Right renal pelvis (tissue), 4 donors: ENCODE data around the gene CEACAM19. TPM values are rescaled to one million over a fixed set of nuclear protein-coding genes. Genes with fewer than 3 reads are reported as not detected.
"Not testable (repeated sequence)": the region's sequence is repeated elsewhere in the genome, so short reads cannot be mapped to it uniquely, and the experiment has no call there.

Experiments
- DNase-seq, 4 donors: peaks; one replicate each; pipeline ENCODE4 v3.0.0-alpha.2; 2013; ENCODE audit warnings: low read depth in 4 of 4, low spot score in 3 of 4, missing footprints in 1 of 4
- polyA plus RNA-seq, 4 donors: library from polyadenylated mRNA; unstranded; fragments of 120-200 nt; gene quantifications; one replicate each; pipeline ENCODE4 v1.2.1, GENCODE V29; 2013; ENCODE audit not compliant: insufficient read length in 4 of 4

CEACAM19 gene, protein sequence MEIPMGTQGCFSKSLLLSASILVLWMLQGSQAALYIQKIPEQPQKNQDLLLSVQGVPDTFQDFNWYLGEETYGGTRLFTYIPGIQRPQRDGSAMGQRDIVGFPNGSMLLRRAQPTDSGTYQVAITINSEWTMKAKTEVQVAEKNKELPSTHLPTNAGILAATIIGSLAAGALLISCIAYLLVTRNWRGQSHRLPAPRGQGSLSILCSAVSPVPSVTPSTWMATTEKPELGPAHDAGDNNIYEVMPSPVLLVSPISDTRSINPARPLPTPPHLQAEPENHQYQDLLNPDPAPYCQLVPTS
- 10 to 100 TPM in 3 of 4 donors, 1 to 10 TPM in 1; 9.4 to 16.3 (median 14.4) TPM for polyA plus RNA-seq

- no peak for DNase-seq
Measured at GRCh38 chr19:44671400-44671799, at the start of gene CEACAM19. CEACAM19 (plus strand) TSS chr19:44671482; CDS start chr19:44671932, 450 bp downstream.

- DNase-seq = no peak
Measured at GRCh38 chr19:44623080-44623479, 48.2 kb upstream of the CEACAM19 start.

DNA sequence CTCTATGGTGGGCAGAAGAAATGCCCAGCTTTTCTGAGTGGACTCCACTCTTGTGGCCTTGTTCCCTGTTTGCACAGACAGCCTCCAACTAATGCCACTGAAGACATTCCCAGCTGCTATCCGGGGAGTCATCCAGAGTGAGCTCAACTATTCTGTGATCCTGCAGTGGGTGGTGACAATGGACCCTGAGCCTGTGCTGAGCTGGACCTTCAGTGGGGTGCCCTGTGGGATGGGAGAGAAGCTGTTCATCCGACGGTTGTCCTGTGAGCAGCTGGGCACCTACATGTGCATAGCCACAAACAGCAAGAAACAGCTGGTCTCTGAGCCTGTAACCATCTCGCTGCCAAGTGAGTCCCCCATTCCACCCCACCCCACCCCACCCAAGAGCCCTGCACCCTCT lies 47.7 kb upstream of the CEACAM19 start:
- no peak for DNase-seq

DNA sequence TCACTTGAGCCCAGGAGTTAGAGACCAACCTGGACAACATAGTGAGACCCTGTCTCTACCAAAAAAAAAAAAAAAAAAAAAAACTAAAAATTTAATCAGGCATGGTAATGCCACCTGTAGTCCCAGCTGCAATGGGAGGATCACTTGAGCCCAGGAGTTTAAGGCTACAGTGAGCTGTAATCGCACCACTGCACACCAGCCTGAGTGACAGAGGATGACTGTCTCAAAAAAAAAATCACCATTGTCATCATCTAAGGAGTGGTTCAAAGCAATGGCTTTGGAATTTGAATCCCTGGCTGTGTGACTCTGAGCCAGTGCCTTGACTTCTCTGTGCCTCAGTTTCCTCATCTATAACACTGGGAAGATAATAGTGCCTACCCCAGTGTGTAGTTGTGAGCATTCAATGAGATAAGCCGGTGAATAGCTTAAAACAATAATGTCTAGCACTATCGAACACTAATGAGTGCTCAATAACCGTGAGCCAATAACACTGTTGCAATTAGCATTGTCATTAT lies 46.4 kb upstream of the CEACAM19 start:
- DNase-seq = no peak

DNA sequence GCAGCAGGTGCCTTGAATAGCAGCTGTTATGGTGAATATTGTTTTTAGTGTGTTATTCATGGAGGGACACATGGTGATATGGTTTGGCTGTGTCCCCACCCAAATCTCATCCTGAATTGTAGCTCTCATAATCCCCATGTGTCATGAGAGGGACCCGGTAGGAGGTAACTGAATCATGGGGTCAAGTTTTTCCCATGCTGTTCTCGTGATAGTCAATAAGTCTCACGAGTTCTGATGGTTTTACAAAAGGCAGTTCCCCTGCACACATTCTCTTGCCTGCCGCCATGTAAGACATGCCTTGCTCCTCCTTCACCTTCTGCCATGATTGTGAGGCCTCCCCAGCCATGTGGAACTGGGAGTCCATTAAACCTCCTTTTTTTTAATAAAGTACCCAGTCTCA lies 45.6 kb upstream of the CEACAM19 start:
- DNase-seq = not testable (repeated sequence)

- DNase-seq = no peak
Measured at GRCh38 chr19:44626048-44626624, 45.1 kb upstream of the CEACAM19 start.

GRCh38 chr19:44627631-44628030 lies 43.7 kb upstream of the CEACAM19 start:
- DNase-seq = no peak

- DNase-seq = no peak
Measured at GRCh38 chr19:44628793-44629192, 42.5 kb upstream of the CEACAM19 start.

DNA sequence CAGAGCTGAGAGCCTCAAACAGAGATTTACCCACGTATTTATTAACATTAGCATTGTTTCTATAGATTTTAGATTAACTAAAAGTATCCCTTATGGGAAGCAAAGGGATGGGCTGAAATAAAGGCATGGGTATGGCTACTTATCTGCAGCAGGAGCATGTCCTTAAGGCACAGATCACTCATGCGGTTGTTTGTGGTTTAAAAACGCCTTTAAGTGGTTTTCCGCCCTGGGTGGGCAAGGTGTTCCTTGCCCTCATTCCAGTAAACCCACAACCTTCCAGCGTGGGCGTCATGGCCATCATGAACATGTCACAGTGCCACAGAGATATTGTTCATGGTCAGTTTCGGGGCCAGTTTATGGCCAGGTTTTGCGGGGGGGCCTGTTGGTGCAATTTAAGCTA lies 39.7 kb upstream of the CEACAM19 start:
- DNase-seq = not testable (repeated sequence)

- DNase-seq = not testable (repeated sequence)
Measured at GRCh38 chr19:44634058-44634457, 37.2 kb upstream of the CEACAM19 start.

DNA sequence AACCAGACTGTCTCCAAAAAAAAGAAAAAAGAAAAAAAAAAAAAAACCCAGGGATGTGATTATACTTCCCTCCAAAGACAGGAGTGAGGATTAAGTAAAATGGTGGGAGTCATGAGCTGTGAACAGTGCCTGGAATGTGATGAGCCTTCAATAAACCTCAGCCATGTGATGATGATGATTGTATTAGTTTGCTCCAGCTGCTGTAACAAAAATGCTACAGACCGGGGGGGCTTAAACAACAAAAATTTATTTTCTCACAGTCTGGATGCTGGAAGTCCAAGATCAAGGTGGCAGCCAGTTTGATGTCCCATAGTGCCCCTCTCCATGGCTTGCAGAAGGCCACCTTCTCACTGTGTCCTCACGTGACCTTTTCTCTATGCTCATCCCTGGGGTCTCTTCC lies 36.5 kb upstream of the CEACAM19 start:
- no peak for DNase-seq

DNA sequence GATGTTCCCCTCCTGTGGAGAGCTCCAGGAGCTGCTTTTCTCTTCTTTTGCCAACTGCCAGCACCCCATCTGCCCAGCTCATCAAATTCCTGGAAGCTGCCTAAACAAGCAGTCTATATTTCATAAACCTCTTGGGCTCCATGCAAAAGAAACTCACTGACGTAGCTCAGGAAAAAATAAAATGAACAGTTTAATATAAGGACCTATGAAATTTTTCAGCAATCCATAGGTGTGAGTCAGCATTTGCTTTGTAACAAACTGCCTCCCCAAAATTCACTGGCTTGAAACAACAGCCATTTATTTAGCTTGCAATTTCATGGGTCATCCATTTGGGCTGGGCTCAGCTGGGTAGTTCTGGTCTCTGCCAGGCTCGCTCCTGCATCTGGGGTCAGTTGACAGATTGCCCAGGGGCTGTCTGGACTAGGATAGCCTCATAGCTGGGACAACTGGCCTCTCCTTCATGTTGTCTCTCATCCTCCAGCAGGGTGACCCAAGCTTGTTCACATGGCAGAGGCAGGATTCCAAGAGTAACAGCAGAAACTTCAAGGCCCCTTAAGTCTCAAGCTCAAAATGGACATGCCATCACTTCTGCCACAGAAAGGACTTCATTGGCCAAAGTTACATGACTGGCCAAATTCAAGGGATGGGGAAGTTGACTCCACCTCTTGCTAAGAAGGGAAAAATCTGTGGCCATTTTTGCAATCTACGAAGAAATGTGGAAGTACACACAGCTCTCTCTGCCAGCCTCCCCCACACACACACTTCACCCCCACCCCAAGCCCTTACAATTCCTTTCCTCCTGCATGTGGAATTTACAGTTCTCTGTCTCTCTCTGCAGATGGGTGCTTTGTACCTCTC lies 35.5 kb upstream of the CEACAM19 start:
- no peak for DNase-seq

DNA sequence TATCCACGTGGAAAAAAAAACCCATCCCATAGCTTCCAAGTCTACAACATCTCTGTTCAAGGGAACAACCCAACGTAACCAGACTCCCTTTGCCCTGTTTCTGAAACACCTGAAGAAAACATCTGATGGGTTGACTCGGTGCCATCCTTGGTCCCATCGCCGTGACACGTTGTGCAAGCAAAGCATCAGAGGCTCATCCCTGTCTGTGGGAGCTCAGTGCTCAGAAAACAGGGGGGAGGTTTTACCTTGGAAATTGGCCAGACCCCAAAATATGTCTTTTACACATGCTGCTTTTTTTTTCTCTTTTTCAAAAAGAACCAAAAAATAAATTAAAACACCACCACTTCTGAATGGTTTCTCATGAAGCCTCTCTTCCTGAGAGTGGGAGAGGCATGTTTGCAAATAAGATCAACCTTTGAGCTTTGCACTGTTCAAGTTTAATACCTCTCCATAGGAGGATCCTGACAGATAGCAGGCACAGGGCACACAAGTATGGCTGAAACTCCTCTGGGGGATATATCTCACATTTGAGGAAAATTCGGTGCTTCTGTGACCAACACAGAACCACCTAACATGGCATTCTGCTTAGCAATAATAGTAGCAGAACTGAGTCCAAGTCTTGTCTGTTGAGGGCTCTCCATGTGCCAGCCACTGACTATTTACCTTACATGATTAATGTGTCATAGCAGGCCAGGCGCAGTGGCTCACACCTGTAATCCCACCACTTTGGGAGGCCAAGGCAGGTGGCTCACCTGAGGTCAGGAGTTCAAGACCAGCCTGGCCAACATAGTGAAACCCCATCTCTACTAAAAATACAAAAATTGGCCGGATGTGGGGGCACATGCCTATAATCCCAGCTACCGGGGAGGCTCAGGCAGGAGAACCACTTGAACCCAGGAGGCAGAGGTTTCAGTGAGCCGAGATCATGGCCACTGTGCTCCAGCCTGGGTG lies 34.6 kb upstream of the CEACAM19 start:
- DNase-seq = no peak

GRCh38 chr19:44637390-44637764 lies 33.9 kb upstream of the CEACAM19 start:
- no peak for DNase-seq

GRCh38 chr19:44640518-44640917 lies 30.8 kb upstream of the CEACAM19 start:
- DNase-seq = no peak

GRCh38 chr19:44641501-44642265 lies 29.6 kb upstream of the CEACAM19 start:
- no peak for DNase-seq

DNA sequence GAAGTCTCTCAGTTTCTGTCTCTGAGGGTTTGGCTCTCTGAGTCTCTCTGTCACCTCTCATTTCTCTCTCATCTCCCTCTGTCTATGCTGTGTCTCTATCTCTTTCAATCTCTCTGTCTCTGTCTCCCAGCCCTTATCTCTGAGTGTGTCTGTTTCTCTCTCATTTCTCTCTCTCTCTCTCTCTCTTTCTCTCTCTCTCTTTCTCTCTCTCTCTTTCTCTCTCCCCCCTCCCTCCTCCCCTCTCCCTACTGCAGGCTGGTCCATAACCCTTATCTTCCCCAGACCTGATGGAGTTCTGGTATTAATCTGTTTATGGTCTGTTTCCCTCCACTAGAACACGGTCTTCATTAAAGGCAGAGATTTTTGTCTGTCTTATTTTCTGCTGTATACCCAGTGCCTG lies 28.9 kb upstream of the CEACAM19 start:
- DNase-seq = no peak

DNA sequence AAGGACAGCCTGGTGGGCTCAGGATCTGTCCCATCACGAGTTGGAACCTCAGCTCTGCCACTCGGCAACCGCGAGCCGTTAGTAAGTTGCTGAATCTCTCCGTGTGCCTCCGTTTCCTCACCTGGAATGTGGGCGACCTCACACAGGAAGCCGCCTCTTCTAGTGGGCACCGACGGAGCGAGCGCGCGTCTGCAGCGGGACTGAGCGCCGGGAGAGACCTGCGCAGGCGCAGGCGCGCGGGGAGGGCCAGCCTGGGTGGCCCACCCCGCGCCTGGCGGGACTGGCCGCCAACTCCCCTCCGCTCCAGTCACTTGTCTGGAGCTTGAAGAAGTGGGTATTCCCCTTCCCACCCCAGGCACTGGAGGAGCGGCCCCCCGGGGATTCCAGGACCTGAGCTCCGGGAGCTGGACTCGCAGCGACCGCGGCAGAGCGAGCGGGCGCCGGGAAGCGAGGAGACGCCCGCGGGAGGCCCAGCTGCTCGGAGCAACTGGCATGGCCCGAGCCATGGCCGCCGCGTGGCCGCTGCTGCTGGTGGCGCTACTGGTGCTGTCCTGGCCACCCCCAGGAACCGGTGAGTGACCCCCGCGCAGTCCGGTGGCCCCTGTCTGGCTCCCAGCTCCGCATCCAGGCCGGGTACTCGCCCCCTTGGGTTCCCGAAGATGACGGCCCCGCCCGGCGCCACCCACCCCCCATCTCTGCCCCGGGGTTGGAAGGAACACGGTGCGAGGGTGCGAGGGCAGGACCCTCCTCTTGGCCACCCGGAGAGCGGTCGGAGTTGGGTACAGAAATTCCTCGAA lies 27.5 kb upstream of the CEACAM19 start, which contains the start of gene PVR:
Gene PVR, plus strand, starts transcription at position 306 of the 797 bp plus-strand sequence. Its CDS starts 187 bp downstream, at position 493.
- peak in 2 of 4 donors; percentile 47 to 50 for DNase-seq
